Colonic mucosa (tissue), 4 donors: ENCODE measurements around the gene TTYH2. TPM values are rescaled to one million over a fixed set of nuclear protein-coding genes. Genes with fewer than 3 reads are reported as not detected.

ENCODE experiments used
- DNase-seq: peaks from one replicate; pipeline ENCODE4 v3.0.0-alpha.2; 2020
- H3K27ac ChIP-seq: fragments of 200-600 bp; one replicate; pipeline ENCODE4 v1.8.0; 2021
- H3K27me3 ChIP-seq: fragments of 200-600 bp; one replicate; pipeline ENCODE4 v1.8.0; 2021
- H3K36me3 ChIP-seq: fragments of 200-600 bp; one replicate; pipeline ENCODE4 v1.8.0; 2021
- H3K4me1 ChIP-seq: fragments of 200-600 bp; one replicate; pipeline ENCODE4 v1.8.0; 2021; ENCODE audit warnings: mild to moderate bottlenecking
- H3K4me3 ChIP-seq: fragments of 200-600 bp; one replicate; pipeline ENCODE4 v1.8.0; 2021
- H3K9ac ChIP-seq, 2 donors: one replicate each; pipeline ENCODE4 v1.7.0; 2013; ENCODE audit warnings: control low read depth in 2 of 2, low read depth in 2 of 2, low read length in 2 of 2
- H3K9me3 ChIP-seq: fragments of 200-600 bp; one replicate; pipeline ENCODE4 v1.8.0; 2021
- intact Hi-C: fragments of 100-400 bp; cut with DNase I; formaldehyde crosslinking; loops from one replicate; pipeline ENCODE4 v1.14.1; 2022
- total RNA-seq, 2 donors: library from RNA; stranded (reverse); fragmentation: NEBNext Ultra II Directional in 1 of 2; extraction: Animal tissue kit (Norgen Biotek cat#: 25700) in 1 of 2; gene quantifications; one replicate each; pipeline ENCODE4 v1.2.1, GENCODE V29; 2021
- TF ChIP-seq, protein P1 (sequence below): fragments of 200-600 bp; IDR thresholded peaks from one replicate; pipeline ENCODE4 v1.8.0; 2022; ENCODE audit warnings: antibody characterized with exemption, mild to moderate bottlenecking
- donor health status: healthy.
- donor health status: DM: no; HTN: no; CAD: no.
- donor health status: DM: no; HTN: no; CAD: no.

Gene TTYH2
- total RNA-seq, 2 donors from 2014 or later: 0.86 to 2.9 TPM

DNA sequence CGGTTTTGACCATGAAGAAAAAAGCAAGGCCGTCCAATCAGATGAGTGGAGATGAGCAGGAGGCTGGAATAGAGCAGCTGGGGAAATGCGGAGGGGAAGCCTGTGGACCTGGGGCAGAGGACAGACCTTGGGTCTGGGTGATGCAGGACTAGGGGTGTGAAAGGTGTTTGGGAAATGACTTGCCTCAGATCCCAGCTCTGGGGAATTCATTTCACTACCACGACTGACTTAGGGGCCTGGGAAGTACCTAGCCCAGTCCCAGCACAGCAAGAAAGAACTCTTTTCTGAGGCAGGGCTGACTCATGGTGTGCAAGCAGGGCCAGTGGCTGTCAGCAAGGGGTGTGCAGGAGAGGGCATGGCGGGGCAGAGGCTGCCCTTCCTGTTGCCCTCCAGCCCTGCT is 75.4 kb downstream of the TTYH2 start:
- H3K27me3 ChIP-seq: no peaks in the 10 kb centered on the region
- no peaks in the 10 kb centered on the region for H3K9me3 ChIP-seq
- no peak overlapping the region for H3K9ac ChIP-seq
- TF ChIP-seq, protein P1, sequence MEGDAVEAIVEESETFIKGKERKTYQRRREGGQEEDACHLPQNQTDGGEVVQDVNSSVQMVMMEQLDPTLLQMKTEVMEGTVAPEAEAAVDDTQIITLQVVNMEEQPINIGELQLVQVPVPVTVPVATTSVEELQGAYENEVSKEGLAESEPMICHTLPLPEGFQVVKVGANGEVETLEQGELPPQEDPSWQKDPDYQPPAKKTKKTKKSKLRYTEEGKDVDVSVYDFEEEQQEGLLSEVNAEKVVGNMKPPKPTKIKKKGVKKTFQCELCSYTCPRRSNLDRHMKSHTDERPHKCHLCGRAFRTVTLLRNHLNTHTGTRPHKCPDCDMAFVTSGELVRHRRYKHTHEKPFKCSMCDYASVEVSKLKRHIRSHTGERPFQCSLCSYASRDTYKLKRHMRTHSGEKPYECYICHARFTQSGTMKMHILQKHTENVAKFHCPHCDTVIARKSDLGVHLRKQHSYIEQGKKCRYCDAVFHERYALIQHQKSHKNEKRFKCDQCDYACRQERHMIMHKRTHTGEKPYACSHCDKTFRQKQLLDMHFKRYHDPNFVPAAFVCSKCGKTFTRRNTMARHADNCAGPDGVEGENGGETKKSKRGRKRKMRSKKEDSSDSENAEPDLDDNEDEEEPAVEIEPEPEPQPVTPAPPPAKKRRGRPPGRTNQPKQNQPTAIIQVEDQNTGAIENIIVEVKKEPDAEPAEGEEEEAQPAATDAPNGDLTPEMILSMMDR: no peak
- H3K27ac ChIP-seq: no peak overlapping the region
- intact Hi-C loops: no loop called here
- H3K36me3 ChIP-seq: no peaks in the 10 kb centered on the region
- H3K4me3 ChIP-seq: no peak overlapping the region
- H3K4me1 ChIP-seq: no peaks in the 10 kb centered on the region
- no peak for DNase-seq

DNA sequence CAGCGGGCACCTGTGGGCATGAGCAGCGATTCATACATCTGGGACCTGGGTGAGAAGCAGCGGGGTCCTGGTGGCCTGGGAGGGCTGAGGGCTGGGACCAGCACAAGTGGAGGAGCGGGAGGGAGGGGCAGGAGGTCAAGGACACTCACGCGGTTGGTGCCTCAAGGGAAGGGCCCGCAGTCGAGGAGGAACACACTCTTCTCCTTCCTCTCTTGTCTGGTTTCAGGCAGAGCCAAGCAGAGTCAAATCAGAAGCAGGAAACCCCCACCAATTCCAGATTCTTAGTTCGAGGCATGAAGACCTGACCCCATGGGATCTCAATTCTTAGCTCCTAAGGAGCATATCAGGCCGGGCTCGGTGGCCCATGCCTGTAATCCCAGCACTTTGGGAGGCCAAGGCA is 76.3 kb downstream of the TTYH2 start:
- Histone ChIP-seq H3K4me3 (no peak overlapping the region), H3K27ac (no peak overlapping the region), H3K4me1 (no peaks in the 10 kb centered on the region), H3K9me3 (no peaks in the 10 kb centered on the region), H3K27me3 (no peaks in the 10 kb centered on the region), H3K36me3 (no peaks in the 10 kb centered on the region), H3K9ac (no peak overlapping the region)
- intact Hi-C loops: no loop called here
- no peak for DNase-seq
- TF ChIP-seq, protein P1: no peak

DNA sequence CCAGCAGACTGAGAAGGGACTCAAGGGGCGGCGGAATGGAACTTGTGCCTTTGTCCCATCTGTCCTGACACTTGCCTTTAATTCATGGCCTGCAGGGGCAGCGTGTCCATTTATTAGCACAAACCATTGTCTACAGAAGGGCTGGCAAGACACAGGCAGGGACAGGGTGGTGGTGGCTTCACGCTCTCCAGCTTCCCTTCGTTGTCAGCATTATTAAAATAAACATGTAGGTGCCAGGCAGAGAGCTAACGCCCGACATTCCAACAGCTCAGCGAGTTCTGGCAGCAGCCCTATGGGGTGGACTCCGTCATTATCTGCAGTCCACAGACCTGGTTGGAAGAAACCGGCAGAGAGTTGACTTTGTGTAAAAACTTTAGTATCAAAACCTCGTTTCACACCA is 77.0 kb downstream of the TTYH2 start:
- no peaks in the 10 kb centered on the region for H3K4me1 ChIP-seq
- TF ChIP-seq, protein P1: no peak
- H3K36me3 ChIP-seq: no peaks in the 10 kb centered on the region
- H3K4me3 ChIP-seq: no peak overlapping the region
- no peak overlapping the region for H3K9ac ChIP-seq
- no peak overlapping the region for H3K27ac ChIP-seq
- DNase-seq: no peak
- H3K9me3 ChIP-seq: no peaks in the 10 kb centered on the region
- no peaks in the 10 kb centered on the region for H3K27me3 ChIP-seq
- intact Hi-C loops: no loop called here

DNA sequence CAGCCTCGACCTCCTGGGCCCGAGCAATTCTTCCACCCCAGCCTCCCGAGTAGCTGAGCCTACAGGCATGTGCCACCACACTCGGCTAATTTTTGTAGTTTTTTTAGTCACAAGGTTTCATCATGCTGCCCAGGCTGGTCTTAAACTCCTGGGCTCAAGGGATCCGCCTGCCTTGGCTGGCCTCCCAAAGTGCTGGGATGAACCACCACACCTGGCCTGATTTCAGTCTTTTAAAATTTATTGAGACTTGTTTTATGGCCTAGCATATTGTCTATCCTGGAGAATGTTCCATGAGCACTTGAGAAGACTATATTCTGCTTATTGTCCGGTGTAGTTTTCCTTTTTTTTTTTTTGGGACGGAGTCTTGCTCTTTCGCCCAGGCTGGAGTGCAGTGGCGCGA is 79.1 kb downstream of the TTYH2 start:
- H3K4me1 ChIP-seq: no peaks in the 10 kb centered on the region
- intact Hi-C loops: no loop called here
- H3K27me3 ChIP-seq: no peaks in the 10 kb centered on the region
- no peaks in the 10 kb centered on the region for H3K36me3 ChIP-seq
- no peak overlapping the region for H3K27ac ChIP-seq
- H3K9ac ChIP-seq: no peak overlapping the region
- no peak for DNase-seq
- no peak overlapping the region for H3K4me3 ChIP-seq
- TF ChIP-seq, protein P1: no peak
- H3K9me3 ChIP-seq: no peaks in the 10 kb centered on the region

DNA sequence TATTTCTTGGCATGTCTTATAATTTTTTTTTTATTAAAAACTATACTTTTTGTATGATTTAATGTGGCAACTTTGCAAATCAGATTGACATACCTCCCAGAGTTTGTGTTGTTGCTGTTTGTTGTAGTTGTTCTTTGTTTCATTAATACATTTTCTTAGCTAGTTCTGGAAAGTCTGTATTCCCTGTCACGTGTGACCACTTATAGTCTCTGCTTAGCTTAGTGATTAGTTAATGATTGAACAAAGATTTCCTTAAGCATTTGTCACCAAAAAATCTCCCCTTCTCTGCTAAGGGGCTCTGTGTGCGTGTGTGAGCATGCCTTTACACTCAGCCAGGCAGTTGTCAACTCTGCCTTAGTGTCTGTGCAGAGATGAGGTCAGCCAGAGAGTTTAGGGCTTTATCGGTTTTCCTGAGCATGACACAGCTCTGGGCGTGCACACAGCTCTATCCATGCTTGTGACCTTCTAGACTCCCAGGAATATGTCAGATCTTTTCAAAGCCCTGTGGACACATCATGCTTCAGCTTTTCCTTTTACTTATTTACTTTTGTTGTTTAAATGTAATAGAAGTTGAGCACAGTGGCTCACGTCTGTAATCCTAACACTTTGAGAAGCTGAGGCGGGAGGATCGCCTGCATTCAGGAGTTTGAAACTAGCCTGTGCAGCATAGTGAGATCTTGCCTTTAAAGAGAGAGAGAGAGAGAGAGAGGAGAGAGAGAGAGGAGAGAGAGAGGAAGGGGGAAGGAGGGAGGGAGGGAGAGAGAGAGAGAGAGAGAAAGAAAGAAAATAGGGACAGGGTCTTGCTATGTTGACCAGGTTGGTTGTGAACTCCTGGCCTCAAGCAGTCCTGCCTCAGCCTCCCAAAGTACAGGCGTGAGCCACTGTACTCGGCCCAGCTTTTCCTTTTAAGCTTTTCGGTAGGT is 82.5 kb downstream of the TTYH2 start:
- Histone ChIP-seq H3K27me3 (no peaks in the 10 kb centered on the region), H3K27ac (no peak overlapping the region), H3K9me3 (no peaks in the 10 kb centered on the region), H3K4me1 (no peaks in the 10 kb centered on the region), H3K4me3 (no peak overlapping the region), H3K9ac (no peak overlapping the region), H3K36me3 (no peaks in the 10 kb centered on the region)
- DNase-seq: no peak
- TF ChIP-seq, protein P1: no peak
- intact Hi-C loops: loop anchor here (5.0 kb wide), 1 partner anchor 84 kb away; the partner anchor contains the start of gene TTYH2
